BJ (cell line): ENCODE data around the gene DCAF5. TPM values are rescaled to one million over a fixed set of nuclear protein-coding genes. Genes with fewer than 3 reads are reported as not detected.
"Not testable (repeated sequence)": the region's sequence is repeated elsewhere in the genome, so short reads cannot be mapped to it uniquely, and the experiment has no call there.

Source experiments
- CTCF ChIA-PET: fragments of 350-600 bp; formaldehyde crosslinking; extraction: SDS; loops from one replicate; lab custom pipeline; 2021; ENCODE audit warnings: antibody characterized with exemption, inconsistent platforms; lab: Yijun Ruan, JAX
- POLR2A ChIA-PET: fragments of 300-600 bp; sonication (Branson Sonifier 250); formaldehyde crosslinking; extraction: SDS; loops from one replicate; lab custom pipeline; 2021; ENCODE audit warnings: antibody characterized with exemption; lab: Charles Lee
- DNase-seq: peaks from one replicate; pipeline ENCODE4 v3.0.0-alpha.2; 2011; ENCODE audit warnings: low read depth
- H3K27me3 ChIP-seq: 2 replicates; pipeline ENCODE4 v1.6.0; 2011; ENCODE audit warnings: low read length; ENCODE audit not compliant: control insufficient read depth, insufficient read depth
- H3K36me3 ChIP-seq: 2 replicates; pipeline ENCODE4 v1.5.1; 2011; ENCODE audit warnings: low read length; ENCODE audit not compliant: control insufficient read depth, insufficient read depth
- H3K4me3 ChIP-seq: 2 replicates; pipeline ENCODE4 v1.5.1; 2011; ENCODE audit warnings: low read depth, mild to moderate bottlenecking, control low read depth, low read length
- CTCF ChIP-seq: IDR thresholded peaks from 2 replicates; pipeline ENCODE4 v1.5.1; 2011; ENCODE audit warnings: low read depth, mild to moderate bottlenecking, control low read depth, inconsistent platforms, low read length, moderate library complexity; ENCODE audit not compliant: insufficient read depth
- polyA plus RNA-seq: library from polyadenylated mRNA; depleted of rRNA; stranded (reverse); fragments of >200 nt; gene quantifications from 2 replicates; pipeline ENCODE4 v1.2.3, GENCODE V29; 2011

DCAF5 gene
- polyA plus RNA-seq, 1 experiment = 42.0 TPM

- CTCF ChIA-PET = no interaction called here
- TF ChIP-seq CTCF = no peak
- Histone ChIP-seq H3K27me3 (no peaks in the 10 kb centered on the region), H3K36me3 (0 out of 2 replicates have a peak, but pooled peaks cover 2% of the 10 kb centered on the region), H3K4me3 (no peak overlapping the region)
- no peak for DNase-seq
- POLR2A ChIA-PET = no interaction called here
Measured at GRCh38 chr14:69066396-69067171, 86.3 kb downstream of the DCAF5 start.

- POLR2A ChIA-PET, H3K4me3 ChIP-seq, H3K27me3 ChIP-seq, H3K36me3 ChIP-seq, DNase-seq: not testable (repeated sequence)
- CTCF ChIA-PET = interaction anchor here (0.6 kb wide), 1 partner anchor 31 kb away, joined by 4 read pairs; no protein-coding TSS in a partner anchor
Measured at GRCh38 chr14:69065934-69066333, 87.0 kb downstream of the DCAF5 start.

GRCh38 chr14:69064596-69064995, 88.3 kb downstream of the DCAF5 start:
- Histone ChIP-seq H3K27me3 (no peaks in the 10 kb centered on the region), H3K36me3 (0 out of 2 replicates have a peak, but pooled peaks cover 3% of the 10 kb centered on the region), H3K4me3 (no peak overlapping the region)
- CTCF ChIA-PET = no interaction called here
- DNase-seq = no peak
- TF ChIP-seq CTCF = no peak
- POLR2A ChIA-PET = no interaction called here

- no peak overlapping the region for H3K4me3 ChIP-seq
- TF ChIP-seq CTCF = peak; percentile 26; the same call in 1 of the 2 replicates
- ChIA-PET POLR2A (interaction anchor here (0.6 to 1.1 kb wide), 4 partner anchors 11 to 107 kb away, joined by 3 to 7 read pairs (median 4); no protein-coding TSS in a partner anchor), CTCF (interaction anchor here (0.7 to 2.0 kb wide), 6 partner anchors 10 to 151 kb away, joined by 3 to 6 read pairs (median 4); no protein-coding TSS in a partner anchor)
- peaks cover 7% of the 10 kb centered on the region for H3K36me3 ChIP-seq
- DNase-seq = peak; percentile 96
- no peaks in the 10 kb centered on the region for H3K27me3 ChIP-seq
Measured at GRCh38 chr14:69059658-69060623, 93.0 kb downstream of the DCAF5 start.

- TF ChIP-seq CTCF = 0 out of 2 replicates have a peak, but pooled peaks have one; percentile 12
- DNase-seq = no peak
- CTCF ChIA-PET = interaction anchor here (1.1 to 2.1 kb wide), 6 partner anchors 7 to 167 kb away, joined by 3 to 8 read pairs (median 4); no protein-coding TSS in a partner anchor
- POLR2A ChIA-PET = no interaction called here
- H3K36me3 ChIP-seq = peaks cover 15% of the 10 kb centered on the region
- H3K27me3 ChIP-seq = no peaks in the 10 kb centered on the region
- H3K4me3 ChIP-seq = no peak overlapping the region
Measured at GRCh38 chr14:69055999-69056788, 96.7 kb downstream of the DCAF5 start.
